ENCODE measurements around the gene KPTN. TPM values are rescaled to one million over a fixed set of nuclear protein-coding genes. Genes with fewer than 3 reads are reported as not detected.

The KPTN gene
- total RNA-seq, 1 experiment from 2014 or later: 31.5 TPM

DNA sequence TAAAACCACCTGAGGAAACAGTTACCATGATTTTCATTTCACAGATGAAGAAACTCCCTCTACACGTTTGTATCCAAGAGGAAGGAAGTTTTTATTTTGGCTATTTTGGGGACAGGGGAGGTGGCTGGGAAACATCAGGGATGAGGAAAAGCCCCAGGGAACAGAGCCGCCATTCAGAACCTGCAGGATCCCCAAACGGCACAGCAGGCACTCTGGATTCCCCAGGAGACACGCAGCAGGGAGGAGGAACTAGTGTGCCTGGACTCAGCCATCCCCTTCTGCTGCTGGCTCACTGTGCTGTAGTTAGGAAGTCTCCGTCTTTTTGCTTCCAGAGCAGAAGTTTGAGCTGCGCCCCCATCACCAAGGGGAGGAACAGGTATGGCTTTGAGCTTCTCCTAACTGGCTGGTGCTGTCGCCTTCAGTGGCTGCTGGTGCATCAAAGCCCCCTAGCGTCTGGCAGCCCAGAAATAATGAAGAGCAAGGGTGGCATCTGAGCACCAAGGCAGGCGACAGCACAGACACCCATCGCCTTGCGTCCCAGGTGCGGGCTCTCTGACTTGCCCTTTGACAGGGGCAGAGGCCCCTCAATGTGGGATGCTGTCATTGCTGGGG lies 26.6 kb upstream of the KPTN start:
- peak; percentile 59 for DNase-seq (ENCODE audit: low spot score)
- in situ Hi-C loops (cut with HindIII; ENCODE audit: low sequenced_read_pairs): no loop called here

DNA sequence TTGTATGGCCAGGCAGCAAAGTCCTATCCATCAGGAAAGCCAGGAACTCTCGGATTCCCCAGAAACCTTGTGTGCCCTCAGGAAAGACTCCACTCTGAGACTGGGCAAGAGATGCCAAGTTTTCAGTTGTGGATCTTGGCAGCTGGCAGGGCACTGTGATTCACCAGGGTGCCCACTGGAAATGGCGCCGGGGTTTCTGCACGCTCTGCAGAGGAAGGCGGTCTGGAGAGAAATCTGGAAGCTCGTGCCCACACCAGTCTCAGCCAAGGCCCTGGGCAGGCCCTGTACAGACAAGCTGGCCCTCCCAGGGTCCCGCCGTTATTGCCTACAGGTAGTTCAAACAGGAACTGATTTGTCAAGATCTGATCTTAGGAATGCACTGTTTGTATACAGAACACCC lies 26.0 kb upstream of the KPTN start:
- in situ Hi-C loops (cut with HindIII; ENCODE audit: low sequenced_read_pairs): no loop called here
- DNase-seq (ENCODE audit: low spot score): no peak

DNA sequence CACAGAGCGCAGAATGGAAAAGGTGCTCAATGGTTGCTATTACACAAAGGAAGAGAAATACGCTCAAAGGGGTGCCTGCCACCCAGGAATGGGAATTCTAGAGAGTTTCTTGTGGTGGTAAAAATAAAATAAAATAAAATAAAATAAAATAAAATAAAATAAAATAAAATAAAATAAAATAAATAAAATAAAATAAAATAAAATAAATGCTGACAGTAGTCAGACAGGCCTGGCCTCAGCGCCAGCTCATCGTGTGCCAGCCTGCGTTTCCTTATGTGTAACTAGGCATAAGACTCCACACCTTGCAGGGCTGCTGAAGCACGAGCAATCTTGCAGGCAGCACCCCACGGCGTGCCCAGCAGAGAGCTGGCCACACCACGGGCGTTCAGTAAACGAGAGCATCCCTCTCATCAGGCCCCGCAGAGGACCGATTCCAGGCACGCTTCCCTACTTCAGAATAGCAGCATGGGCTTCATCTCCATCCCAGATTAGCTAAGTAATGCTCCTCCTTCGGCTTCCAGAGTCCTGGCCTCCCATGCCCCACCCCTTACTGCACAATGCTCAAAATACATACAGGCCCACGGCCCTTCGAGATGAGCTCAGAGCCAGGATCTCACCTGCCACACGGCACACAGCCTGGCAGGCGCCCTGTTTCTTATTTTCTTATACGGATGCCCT lies 25.3 kb upstream of the KPTN start:
- DNase-seq (ENCODE audit: low spot score): peak; percentile 86
- in situ Hi-C loops (cut with HindIII; ENCODE audit: low sequenced_read_pairs): no loop called here

DNA sequence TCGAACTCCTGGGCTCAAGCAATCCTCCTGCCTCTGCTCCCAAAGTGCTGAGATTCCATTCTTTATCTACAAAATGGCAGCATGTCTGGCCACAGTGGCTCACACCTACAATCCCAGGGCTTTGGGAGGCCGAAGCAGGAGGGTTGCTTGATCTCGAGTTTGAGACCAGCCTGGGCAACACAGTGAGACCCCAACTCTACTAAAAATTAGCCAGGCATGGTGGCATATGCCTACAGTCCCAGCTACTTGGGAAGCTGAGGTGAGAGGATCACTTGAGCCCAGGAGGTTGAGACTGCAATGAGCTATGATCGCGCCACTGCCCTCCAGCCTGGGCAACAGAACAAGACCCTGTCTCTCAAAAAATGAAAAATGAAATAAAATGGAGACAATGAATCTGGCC lies 24.7 kb upstream of the KPTN start:
- in situ Hi-C loops (cut with HindIII; ENCODE audit: low sequenced_read_pairs): no loop called here
- DNase-seq (ENCODE audit: low spot score): no peak

DNA sequence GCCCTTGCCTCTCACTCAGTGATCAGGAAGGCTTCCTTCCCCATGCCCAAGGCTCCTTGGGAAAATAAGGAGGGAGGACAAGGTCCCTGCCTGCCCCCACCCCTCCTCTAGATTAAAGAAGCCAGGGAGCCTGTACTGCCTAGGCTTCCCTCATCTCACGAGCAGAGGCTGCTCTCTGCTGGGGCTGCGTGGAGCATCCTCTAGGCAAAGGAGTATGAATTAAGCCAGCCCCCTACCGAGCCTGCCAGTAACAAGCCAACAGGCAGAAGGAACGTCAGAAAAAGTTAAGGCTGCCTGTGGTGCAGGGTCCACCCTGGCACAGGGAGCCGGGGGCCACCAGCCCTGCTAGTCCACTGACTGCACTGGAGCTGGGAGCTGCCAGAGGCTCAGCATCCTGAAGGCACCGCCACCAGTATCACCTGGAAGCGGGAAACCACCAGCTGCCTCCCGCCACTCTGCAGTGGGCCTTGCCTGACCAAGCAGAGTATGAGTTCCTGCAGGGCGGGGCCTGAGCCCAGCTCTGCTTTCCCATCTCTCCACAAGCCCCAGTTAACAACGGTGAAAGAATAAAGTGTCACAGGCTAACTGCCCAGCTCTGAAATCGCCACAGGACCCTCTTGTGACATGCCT lies 24.0 kb upstream of the KPTN start:
- peak; percentile 94 for DNase-seq (ENCODE audit: low spot score)
- in situ Hi-C loops (cut with HindIII; ENCODE audit: low sequenced_read_pairs): no loop called here

DNA sequence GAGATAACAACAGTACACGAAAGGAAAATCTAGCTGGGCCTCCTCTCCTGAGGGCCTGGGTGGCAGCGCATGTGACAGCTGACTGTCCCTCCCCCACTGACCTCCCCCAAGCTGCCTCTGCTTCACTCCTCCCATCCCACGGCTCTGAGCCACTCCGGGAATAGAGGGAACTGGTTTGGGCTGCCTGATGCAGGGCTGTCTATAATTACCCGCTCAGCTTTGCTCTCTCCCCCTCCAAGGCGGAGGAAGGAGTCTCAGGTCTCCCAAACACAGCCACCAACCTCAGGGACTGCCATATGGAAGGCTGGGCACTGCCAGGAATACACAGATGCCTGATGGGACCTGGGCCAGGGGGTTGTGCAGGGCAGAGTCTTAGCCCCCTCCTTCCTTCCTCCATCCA lies 23.0 kb upstream of the KPTN start:
- in situ Hi-C loops (cut with HindIII; ENCODE audit: low sequenced_read_pairs): no loop called here
- DNase-seq (ENCODE audit: low spot score): peak; percentile 95

DNA sequence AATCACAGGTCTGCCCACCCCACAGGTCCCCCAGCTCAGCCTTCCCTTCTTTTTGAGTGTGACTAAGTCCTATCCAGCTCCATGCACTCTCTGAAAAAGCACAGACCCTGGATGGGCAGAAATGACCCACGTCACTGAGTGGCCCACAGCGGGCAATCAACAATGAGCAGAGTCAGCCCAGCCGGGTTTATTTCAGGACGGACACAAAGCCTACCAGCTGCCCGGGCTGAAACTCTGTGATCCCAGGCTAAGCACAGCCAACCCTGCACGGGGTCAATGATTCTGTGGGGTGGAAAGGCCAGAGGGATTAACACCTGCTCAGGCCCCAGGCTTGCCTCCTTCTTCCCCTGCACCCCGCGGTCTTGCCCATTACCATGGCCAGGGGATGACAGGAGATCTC lies 22.4 kb upstream of the KPTN start:
- DNase-seq (ENCODE audit: low spot score): no peak
- in situ Hi-C loops (cut with HindIII; ENCODE audit: low sequenced_read_pairs): no loop called here

DNA sequence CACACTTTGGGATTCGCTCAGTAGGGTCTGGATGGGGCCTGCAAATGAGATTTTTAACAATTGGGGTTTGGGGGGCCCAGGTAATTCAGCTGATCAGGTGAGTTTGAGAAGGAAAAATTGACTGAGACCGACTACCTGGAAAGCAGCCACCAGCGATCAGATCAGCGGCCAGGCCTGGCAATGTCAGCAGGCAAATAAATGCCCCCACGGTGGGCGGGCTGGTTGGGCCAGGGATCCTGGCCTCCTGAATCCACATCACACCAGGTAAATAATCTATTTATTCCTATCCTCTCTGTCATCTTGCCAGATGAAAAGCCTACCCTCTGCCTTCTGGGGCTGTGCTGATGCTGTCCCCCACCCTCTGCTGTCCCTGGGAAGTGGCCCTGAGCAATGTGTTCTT lies 21.5 kb upstream of the KPTN start:
- no peak for DNase-seq (ENCODE audit: low spot score)
- in situ Hi-C loops (cut with HindIII; ENCODE audit: low sequenced_read_pairs): no loop called here

DNA sequence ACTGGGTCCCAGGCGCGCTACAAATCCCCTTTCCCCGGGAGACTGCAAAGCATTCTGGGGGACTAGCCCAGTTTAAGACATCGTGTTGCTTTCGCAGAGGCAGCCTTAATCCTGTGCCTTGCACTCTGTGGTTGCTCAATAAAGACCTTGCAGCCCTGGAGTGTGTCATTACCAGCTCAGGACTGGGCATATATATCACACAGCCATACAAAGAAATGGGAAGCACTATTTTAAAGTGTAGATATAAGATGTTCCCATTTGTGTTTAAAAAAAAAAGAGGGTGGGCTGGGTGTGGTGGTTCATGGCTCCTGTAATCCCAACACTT lies 19.8 kb upstream of the KPTN start:
- DNase-seq (ENCODE audit: low spot score): no peak
- in situ Hi-C loops (cut with HindIII; ENCODE audit: low sequenced_read_pairs): no loop called here

DNA sequence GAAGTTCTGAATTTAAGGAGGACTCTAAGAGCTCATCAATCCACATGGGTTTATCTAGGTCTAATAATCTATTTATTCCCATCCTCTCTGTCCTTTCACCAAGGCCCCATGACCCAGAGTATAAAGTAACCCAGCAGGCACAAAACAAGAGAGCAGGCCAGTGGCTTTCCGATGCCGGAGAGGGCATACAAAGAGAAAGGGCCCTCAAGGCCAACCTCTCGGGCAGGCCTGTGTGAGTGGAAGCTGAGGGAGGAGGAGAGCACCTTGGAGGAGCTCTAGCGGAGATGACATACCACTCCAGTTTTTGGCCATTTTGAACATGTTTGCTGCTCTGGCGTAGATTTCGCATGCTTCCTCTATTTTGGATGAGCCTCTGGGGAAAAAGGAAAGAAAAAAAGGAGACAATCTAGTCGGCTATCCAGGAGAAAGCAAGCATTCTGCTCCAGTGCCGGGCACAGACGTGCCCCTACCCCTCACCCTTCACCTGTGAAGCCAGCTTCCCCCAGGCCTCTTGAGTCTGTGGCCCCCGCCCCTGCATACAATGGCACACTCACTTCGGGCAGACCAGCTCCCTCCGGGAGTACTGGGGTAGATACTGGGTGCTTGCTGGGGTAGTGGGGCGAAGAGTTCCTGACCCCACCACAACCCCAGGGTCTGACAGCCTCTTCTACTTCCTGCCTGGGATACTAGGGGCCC lies 19.3 kb upstream of the KPTN start:
- in situ Hi-C loops (cut with HindIII; ENCODE audit: low sequenced_read_pairs): no loop called here

DNA sequence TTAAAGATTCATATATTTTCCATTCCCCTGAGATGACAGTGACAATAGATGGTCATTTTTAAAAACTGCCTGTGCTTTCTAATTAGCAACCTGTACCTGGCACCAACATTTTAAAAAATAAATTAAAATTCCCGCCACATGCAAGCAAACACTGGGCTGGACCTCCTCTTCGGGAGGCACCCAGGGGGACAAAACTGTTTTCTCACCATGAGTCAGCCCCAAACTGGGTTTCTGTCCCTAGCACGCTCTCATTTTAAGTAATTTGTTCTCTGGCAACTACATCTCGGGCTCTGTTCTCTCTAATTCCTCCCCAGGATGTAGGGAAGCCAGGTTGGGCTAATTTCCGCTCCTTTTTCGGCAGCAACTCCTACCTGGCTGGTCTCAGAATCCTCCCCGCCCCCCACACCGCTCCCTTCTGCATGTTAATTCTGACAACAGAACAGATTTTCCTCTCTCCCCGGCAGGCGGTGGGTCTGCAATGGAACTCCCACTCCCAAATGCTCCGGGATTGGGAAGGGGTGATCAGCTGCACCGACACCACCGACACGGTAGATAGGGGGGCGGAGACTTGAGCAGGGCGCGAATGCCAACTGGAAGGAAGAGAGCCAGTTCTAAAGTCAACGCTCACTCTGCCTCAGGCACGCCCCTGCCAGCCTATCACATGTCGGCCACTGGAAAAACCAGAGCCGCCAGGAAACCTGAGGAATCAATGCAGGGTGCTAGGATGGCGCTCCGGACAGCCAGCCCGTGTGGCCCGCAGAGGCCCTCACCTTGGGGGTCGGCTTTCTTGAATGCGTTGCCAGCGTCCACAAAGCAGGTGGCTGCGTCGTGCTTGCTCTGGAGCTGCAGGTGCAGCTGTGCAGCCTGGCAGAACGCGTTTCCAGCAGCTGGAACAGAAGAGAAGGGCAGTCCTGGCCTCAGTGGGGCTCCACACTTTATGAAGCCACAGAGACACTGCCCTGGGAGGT lies 16.1 kb upstream of the KPTN start:
- in situ Hi-C loops (cut with HindIII; ENCODE audit: low sequenced_read_pairs): loop anchor here (5.0 kb wide), 1 partner anchor 53 kb away; no protein-coding TSS in a partner anchor
- DNase-seq (ENCODE audit: low spot score): peak; percentile 96

More for the DNA sequence above, 19.3 kb upstream of the KPTN start:
- no peak for DNase-seq (ENCODE audit: low spot score)

DNA sequence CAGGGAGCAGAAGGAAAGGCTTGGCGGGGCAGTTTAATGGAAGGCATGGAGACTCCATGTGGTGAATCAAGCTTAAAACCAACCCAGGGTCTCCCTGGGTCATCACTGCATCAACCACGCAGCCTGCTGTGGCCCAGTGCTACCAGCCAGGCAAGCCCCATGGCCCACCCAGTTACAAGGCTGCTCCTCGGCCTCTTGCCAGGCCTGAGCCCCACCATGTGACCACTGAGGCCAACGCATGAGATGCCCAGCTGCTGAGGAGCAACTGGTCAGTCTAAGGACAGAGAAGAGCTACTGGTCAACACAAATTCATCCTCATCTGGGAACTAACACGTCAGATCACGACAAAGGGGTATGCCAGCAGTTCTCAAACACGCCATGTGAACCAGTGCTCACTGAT lies 15.4 kb upstream of the KPTN start:
- in situ Hi-C loops (cut with HindIII; ENCODE audit: low sequenced_read_pairs): loop anchor here (5.0 kb wide), 1 partner anchor 52 kb away; no protein-coding TSS in a partner anchor
- DNase-seq (ENCODE audit: low spot score): no peak

DNA sequence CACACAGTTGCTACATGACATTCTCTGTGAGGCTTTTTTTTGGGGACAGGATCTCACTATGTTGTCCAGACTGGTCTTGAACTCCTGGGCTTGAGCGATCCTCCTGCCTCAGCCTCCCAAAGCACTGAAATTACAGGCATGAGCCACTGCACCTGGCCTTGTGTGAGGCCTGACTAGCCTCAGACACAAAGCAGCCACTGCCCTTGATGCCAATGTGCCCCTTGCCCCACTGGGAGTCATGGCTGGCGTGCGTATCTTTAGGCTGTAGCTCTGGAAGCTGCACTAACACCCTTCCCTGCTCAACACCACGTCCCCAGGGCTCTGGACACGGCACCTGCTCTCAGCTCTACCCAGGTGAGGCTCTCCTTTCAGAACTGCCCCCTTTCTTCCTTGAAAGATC lies 14.5 kb upstream of the KPTN start:
- DNase-seq (ENCODE audit: low spot score): no peak
- in situ Hi-C loops (cut with HindIII; ENCODE audit: low sequenced_read_pairs): loop anchor here (5.0 kb wide), 1 partner anchor 51 kb away; no protein-coding TSS in a partner anchor

DNA sequence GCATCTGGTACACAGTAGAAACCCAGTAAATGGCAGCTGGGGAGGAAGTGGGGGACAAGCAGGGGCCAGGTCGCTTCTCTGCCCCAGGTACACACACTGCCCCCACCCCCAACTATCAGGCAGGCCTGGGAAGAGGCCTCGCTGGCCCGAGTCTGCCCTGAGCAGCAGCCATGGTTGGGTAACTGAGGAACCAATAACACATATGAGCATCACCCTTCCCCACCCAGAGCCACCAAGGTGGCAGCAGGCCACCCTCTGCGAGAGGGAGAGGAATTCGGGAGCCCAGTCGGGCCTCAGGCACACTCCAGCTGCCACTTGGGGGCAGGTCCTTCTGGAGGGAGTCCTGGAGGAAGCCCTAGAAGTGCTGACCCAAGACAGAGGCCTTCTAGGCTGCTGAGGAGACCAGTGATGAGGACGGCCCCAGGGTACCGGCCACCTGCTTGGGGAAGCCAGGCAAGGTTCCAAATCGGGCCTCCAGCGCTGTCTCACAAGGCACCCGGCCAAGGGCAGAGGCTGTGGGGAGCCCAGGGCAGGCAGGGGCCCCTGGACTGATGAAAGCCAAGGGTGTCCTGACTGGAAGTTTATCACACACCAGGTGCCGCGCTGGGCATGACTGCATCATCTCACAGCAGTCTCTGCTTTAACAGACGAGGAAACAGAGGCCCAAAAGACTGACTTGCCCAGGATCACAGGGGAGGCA lies 14.0 kb upstream of the KPTN start:
- no peak for DNase-seq (ENCODE audit: low spot score)
- in situ Hi-C loops (cut with HindIII; ENCODE audit: low sequenced_read_pairs): loop anchor here (5.0 kb wide), 1 partner anchor 51 kb away; no protein-coding TSS in a partner anchor

DNA sequence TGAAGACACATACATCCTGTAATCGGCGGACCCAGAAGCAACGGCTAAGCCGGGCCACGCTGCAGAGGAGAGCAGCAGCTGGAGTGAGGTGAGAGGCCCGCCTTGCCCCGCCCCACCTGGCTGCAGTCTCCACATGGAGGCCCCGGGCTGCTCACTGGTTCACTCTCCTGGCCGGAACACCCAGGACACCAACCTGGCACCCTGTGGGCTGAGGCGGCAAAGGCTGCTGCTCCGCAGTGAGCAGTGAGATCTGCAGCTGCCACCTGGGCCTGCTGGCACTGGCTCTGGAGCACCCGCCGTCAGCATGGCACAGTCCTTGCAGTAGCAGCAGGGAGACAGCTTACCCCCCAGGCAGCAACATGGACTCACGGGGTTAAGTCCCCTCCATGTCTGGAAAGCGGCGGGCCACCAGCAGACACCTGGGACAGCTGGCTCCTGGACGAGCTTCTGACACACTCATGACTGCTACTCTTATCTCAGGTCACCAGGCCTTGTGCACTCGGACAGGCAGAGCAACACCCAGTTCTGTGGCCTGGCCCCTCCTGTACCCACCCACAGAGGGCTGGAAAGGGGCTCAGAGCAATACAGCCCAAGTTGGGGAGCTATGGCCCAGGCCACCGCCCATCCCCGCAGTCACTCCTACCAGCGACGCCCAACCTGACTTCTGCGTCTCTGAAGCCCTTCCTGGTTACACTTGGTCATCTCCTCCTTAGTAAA lies 13.2 kb upstream of the KPTN start:
- DNase-seq (ENCODE audit: low spot score): peak; percentile 56
- in situ Hi-C loops (cut with HindIII; ENCODE audit: low sequenced_read_pairs): loop anchor here (5.0 kb wide), 1 partner anchor 50 kb away; no protein-coding TSS in a partner anchor

DNA sequence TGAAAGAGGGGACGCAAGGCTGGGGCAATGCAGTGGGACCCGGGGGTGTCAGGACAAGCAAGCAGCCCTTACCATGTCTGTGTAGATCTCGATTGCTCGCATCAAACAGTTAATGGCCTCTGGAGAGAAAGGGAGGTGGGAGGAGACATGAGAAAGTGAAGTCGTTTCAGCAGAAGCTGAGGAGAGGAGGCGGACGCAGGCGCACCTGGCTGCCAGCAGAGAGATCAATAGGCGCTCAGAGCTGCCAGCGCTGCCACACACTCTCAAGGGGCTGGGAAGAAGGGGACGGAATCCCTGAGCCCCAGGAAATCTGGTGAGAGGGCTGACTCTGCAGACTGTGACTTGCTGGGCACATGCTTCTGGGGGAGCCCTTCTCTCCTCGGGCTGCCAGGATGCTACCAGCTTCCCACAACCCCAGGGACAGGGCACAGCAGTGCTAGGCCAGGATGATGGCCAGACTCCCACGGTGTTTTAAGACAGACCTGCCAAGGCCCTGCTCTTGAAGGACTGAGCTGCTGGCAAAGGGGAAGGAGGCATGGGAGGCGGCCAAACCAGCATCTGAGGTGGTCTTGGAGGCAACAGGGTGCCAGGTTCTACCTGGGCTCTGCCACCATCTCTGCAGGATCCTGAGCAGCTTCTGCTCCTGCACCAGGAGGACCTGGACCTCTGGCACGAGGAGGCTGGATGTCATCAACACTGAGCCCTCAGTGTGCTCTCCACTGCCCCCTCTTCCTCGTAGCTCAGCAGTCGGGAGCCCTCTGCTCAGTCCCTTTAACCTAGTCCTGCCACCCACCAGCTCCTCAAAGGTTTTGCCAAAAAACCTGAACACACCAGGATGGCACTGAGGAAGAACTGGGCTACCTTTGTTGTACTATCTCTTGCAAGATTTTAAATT lies 11.7 kb upstream of the KPTN start:
- in situ Hi-C loops (cut with HindIII; ENCODE audit: low sequenced_read_pairs): loop anchor here (5.0 kb wide), 1 partner anchor 48 kb away; no protein-coding TSS in a partner anchor
- peak; percentile 78 for DNase-seq (ENCODE audit: low spot score)

DNA sequence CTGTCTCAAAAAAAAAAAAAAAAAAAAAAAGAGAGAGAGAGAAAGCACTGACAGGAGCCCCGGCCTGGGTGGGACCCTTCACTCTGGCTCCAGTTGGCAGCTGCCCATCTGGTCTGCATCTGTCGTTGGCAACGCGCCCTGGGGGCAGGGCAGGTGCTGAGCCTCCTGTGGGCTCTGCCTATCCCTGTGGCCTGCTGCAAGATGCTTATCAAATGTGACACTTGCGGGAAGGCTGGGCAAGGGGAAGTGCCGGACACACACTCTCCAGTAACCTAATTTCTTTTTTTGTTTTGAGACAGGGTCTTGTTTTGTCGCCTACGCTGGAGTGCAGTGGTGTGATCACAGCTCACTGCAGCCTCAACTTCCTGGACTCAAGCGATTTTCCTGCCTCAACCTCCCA lies 10.7 kb upstream of the KPTN start:
- no peak for DNase-seq (ENCODE audit: low spot score)
- in situ Hi-C loops (cut with HindIII; ENCODE audit: low sequenced_read_pairs): loop anchor here (5.0 kb wide), 1 partner anchor 47 kb away; no protein-coding TSS in a partner anchor
